GM23248 (cell line): ENCODE data around the gene QSOX1.

Experiments used
- EZH2 ChIP-seq: fragments of 200-600 bp; sonication (generic); IDR thresholded peaks from 2 replicates; pipeline ENCODE4 v1.6.1; 2018; ENCODE audit warnings: antibody characterized with exemption, mild to moderate bottlenecking; ENCODE audit not compliant: insufficient read depth, poor library complexity, severe bottlenecking
- EZH2phosphoT487 ChIP-seq: fragments of 200-600 bp; sonication (generic); IDR thresholded peaks from 2 replicates; pipeline ENCODE4 v1.6.1; 2018; ENCODE audit warnings: antibody characterized with exemption, moderate library complexity, mild to moderate bottlenecking, low read depth; ENCODE audit not compliant: insufficient read depth

- TF ChIP-seq EZH2 (no peak), EZH2phosphoT487 (no peak)
Observed at GRCh38 chr1:180204231-180204630, 49.6 kb downstream of the QSOX1 start.
